ENCODE results near the gene HBM.
"Not testable (repeated sequence)": the region's sequence is repeated elsewhere in the genome, so short reads cannot be mapped to it uniquely, and the experiment has no call there.

Gene HBM

GRCh38 chr16:143456-143855 lies 22.3 kb upstream of the HBM start:
- no peak for DNase-seq (ENCODE audit: low read depth)
- no peak overlapping the region for H3K4me3 ChIP-seq (ENCODE audit: low read depth, low read length)

GRCh38 chr16:144797-145252 lies 21.0 kb upstream of the HBM start:
- DNase-seq (ENCODE audit: low read depth): no peak
- no peak overlapping the region for H3K4me3 ChIP-seq (ENCODE audit: low read depth, low read length)

- DNase-seq (ENCODE audit: low read depth): no peak
- H3K4me3 ChIP-seq (ENCODE audit: low read depth, low read length): no peak overlapping the region
Observed at GRCh38 chr16:146646-147045, 19.1 kb upstream of the HBM start.

- H3K4me3 ChIP-seq (ENCODE audit: low read depth, low read length): no peak overlapping the region
- no peak for DNase-seq (ENCODE audit: low read depth)
Observed at GRCh38 chr16:149024-149660, 16.6 kb upstream of the HBM start.

- H3K4me3 ChIP-seq (ENCODE audit: low read depth, low read length): no peak within 1 kb of the TSS
- no peak for DNase-seq (ENCODE audit: low read depth)
Observed at GRCh38 chr16:152141-153128, 13.3 kb upstream of the HBM start, which contains the start of gene HBZ. TSS of gene HBZ (plus strand) at chr16:152644. CDS start at chr16:152910, 266 bp downstream.

GRCh38 chr16:153129-153521 lies 12.7 kb upstream of the HBM start:
- not testable (repeated sequence) for DNase-seq (ENCODE audit: low read depth); H3K4me3 ChIP-seq (ENCODE audit: low read depth, low read length)

GRCh38 chr16:153550-154216 lies 12.1 kb upstream of the HBM start:
- H3K4me3 ChIP-seq (ENCODE audit: low read depth, low read length); DNase-seq (ENCODE audit: low read depth): not testable (repeated sequence)

- no peak for DNase-seq (ENCODE audit: low read depth)
- H3K4me3 ChIP-seq (ENCODE audit: low read depth, low read length): peak overlapping the region; percentile 54
Observed at GRCh38 chr16:154217-155030, 11.4 kb upstream of the HBM start.

- no peak for DNase-seq (ENCODE audit: low read depth)
- peak overlapping the region; percentile 54 for H3K4me3 ChIP-seq (ENCODE audit: low read depth, low read length)
Observed at GRCh38 chr16:155031-155398, 10.8 kb upstream of the HBM start.

- H3K4me3 ChIP-seq (ENCODE audit: low read depth, low read length): no peak overlapping the region
- DNase-seq (ENCODE audit: low read depth): no peak
Observed at GRCh38 chr16:159136-159849, 6.5 kb upstream of the HBM start.

GRCh38 chr16:160242-160641 lies 5.5 kb upstream of the HBM start:
- not testable (repeated sequence) for H3K4me3 ChIP-seq (ENCODE audit: low read depth, low read length); DNase-seq (ENCODE audit: low read depth)

GRCh38 chr16:160691-161190 lies 5.0 kb upstream of the HBM start:
- no peak overlapping the region for H3K4me3 ChIP-seq (ENCODE audit: low read depth, low read length)
- DNase-seq (ENCODE audit: low read depth): no peak

- no peak overlapping the region for H3K4me3 ChIP-seq (ENCODE audit: low read depth, low read length)
- no peak for DNase-seq (ENCODE audit: low read depth)
Observed at GRCh38 chr16:162271-162991, 3.3 kb upstream of the HBM start.

- not testable (repeated sequence) for DNase-seq (ENCODE audit: low read depth); H3K4me3 ChIP-seq (ENCODE audit: low read depth, low read length)
Observed at GRCh38 chr16:163139-163538, 2.6 kb upstream of the HBM start.

GRCh38 chr16:163696-164095 lies 2.1 kb upstream of the HBM start:
- not testable (repeated sequence) for H3K4me3 ChIP-seq (ENCODE audit: low read depth, low read length); DNase-seq (ENCODE audit: low read depth)

- not testable (repeated sequence) for H3K4me3 ChIP-seq (ENCODE audit: low read depth, low read length); DNase-seq (ENCODE audit: low read depth)
Observed at GRCh38 chr16:164134-164823, 1.5 kb upstream of the HBM start.

- H3K4me3 ChIP-seq (ENCODE audit: low read depth, low read length): peak overlapping the region; percentile 32
- no peak for DNase-seq (ENCODE audit: low read depth)
Observed at GRCh38 chr16:164827-165538, 795 bp upstream of the HBM start.

Measured in skeletal muscle cell (primary cell).